IMR-90 (cell line): ENCODE measurements around the gene SLC35E3.
"Not testable (repeated sequence)": the region's sequence is repeated elsewhere in the genome, so short reads cannot be mapped to it uniquely, and the experiment has no call there.

ENCODE experiments used
- CEBPB ChIP-seq: IDR thresholded peaks from 2 replicates; pipeline ENCODE4 v1.6.1; 2012; ENCODE audit warnings: low read depth, low read length, improper control_type of control experiment
- CHD1 ChIP-seq: IDR thresholded peaks from 2 replicates; pipeline ENCODE4 v1.6.1; 2012; ENCODE audit warnings: low read depth, low read length, improper control_type of control experiment
- CTCF ChIP-seq: conservative IDR thresholded peaks from 2 replicates; pipeline ENCODE4 v1.5.1; 2012; ENCODE audit warnings: mild to moderate bottlenecking, low read depth, low read length, improper control_type of control experiment
- MAFK ChIP-seq: IDR thresholded peaks from 2 replicates; pipeline ENCODE4 v1.6.1; 2012; ENCODE audit warnings: low read depth, low read length, improper control_type of control experiment
- MAZ ChIP-seq: IDR thresholded peaks from 2 replicates; pipeline ENCODE4 v1.6.1; 2012; ENCODE audit warnings: low read depth, mild to moderate bottlenecking, low read length, improper control_type of control experiment, moderate library complexity, borderline replicate concordance
- POLR2A ChIP-seq: IDR thresholded peaks from 2 replicates; pipeline ENCODE4 v1.6.1; 2012; ENCODE audit warnings: mild to moderate bottlenecking, low read depth, low read length
- RAD21 ChIP-seq: IDR thresholded peaks from 2 replicates; pipeline ENCODE4 v1.6.1; 2012; ENCODE audit warnings: low read length, improper control_type of control experiment
- RCOR1 ChIP-seq: IDR thresholded peaks from 2 replicates; pipeline ENCODE4 v1.6.1; 2012; ENCODE audit warnings: mild to moderate bottlenecking, low read length, improper control_type of control experiment; ENCODE audit not compliant: insufficient replicate concordance
- RFX5 ChIP-seq: IDR thresholded peaks from 2 replicates; pipeline ENCODE4 v1.8.0; 2012; ENCODE audit warnings: low read depth, mild to moderate bottlenecking, low read length, moderate library complexity
- SMC3 ChIP-seq: fragments of 150-350 bp; IDR thresholded peaks from 2 replicates; pipeline ENCODE4 v1.6.1; 2016; ENCODE audit warnings: low read depth, mild to moderate bottlenecking, antibody characterized with exemption, low read length, moderate library complexity
- USF2 ChIP-seq: fragments of 150-350 bp; IDR thresholded peaks from 2 replicates; pipeline ENCODE4 v1.6.1; 2017; ENCODE audit warnings: mild to moderate bottlenecking, antibody characterized with exemption, low read length, low read depth

GRCh38 chr12:68819481-68819880, 73.5 kb downstream of the SLC35E3 start:
- TF ChIP-seq CTCF, USF2, MAFK, POLR2A, RFX5, MAZ, RCOR1, SMC3, CEBPB, RAD21, CHD1: not testable (repeated sequence)
